ENCODE data around the gene TAS2R9. TPM values are rescaled to one million over a fixed set of nuclear protein-coding genes. Genes with fewer than 3 reads are reported as not detected.
"Not testable (repeated sequence)": the region's sequence is repeated elsewhere in the genome, so short reads cannot be mapped to it uniquely, and the experiment has no call there.

TAS2R9 gene
- total RNA-seq, 2 experiments from 2014 or later, result not detected

DNA sequence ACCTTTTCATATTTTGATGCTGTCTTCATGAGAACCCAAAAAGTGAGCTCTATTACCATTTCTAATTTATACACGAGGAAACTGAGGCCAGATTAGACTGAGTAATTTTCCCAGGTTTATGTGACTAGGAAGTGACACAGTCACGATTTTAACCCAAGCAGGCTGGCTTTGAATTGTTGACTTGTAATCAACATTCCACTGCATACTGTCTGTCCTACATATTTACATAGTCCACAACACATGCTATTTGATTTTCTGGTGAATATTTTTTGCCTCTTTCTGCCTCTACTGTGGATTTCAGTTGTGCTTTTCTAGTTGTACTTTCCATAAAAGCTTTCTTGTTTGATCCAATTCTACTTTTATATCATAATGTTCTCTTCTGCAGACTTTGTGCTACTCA lies 15.7 kb downstream of the TAS2R9 start:
- POLR2A ChIA-PET, result interaction anchor here (0.6 kb wide), 1 partner anchor 70 kb away, joined by 3 read pairs; no protein-coding TSS in a partner anchor

GRCh38 chr12:10791769-10792168 lies 18.2 kb downstream of the TAS2R9 start:
- intact Hi-C loops (cut with micrococcal nuclease; ENCODE audit: unreplicated experiment); BruUV-seq (replicated peaks); H3K4me1 ChIP-seq (ENCODE audit: insufficient read depth, low read length, poor library complexity, severe bottlenecking); CTCF ChIA-PET (ENCODE audit: unreplicated experiment); H3K79me2 ChIP-seq (ENCODE audit: insufficient read depth, low read depth, low read length); H2AFZ ChIP-seq (ENCODE audit: low read length); H3K9me2 ChIP-seq (ENCODE audit: insufficient read depth, low read length); H3K36me3 ChIP-seq (ENCODE audit: insufficient read depth, low read length); H3K4me2 ChIP-seq (ENCODE audit: low read length); H4K20me1 ChIP-seq (ENCODE audit: insufficient read depth, low read length); POLR2A ChIA-PET; H3K4me3 ChIP-seq (ENCODE audit: low read depth, low read length, poor library complexity, severe bottlenecking); H3K9me3 ChIP-seq (ENCODE audit: low read length); DNase-seq (ENCODE audit: low spot score); H3K27ac ChIP-seq (ENCODE audit: low read depth, low read length, poor library complexity, severe bottlenecking): not testable (repeated sequence)

More for the DNA sequence above, 15.7 kb downstream of the TAS2R9 start:
- H3K36me3 ChIP-seq (ENCODE audit: insufficient read depth, low read length), result no peaks in the 10 kb centered on the region
- intact Hi-C loops (cut with micrococcal nuclease; ENCODE audit: unreplicated experiment), result no loop called here
- H3K9me3 ChIP-seq (ENCODE audit: low read length), result no peaks in the 10 kb centered on the region
- H3K9me2 ChIP-seq (ENCODE audit: insufficient read depth, low read length), result no peaks in the 10 kb centered on the region
- H3K27ac ChIP-seq (ENCODE audit: low read depth, low read length, poor library complexity, severe bottlenecking), result no peak overlapping the region
- BruUV-seq (replicated peaks), result no TSS peak
- no peak for DNase-seq (ENCODE audit: low spot score)
- no peak overlapping the region for H2AFZ ChIP-seq (ENCODE audit: low read length)
- H4K20me1 ChIP-seq (ENCODE audit: insufficient read depth, low read length), result no peaks in the 10 kb centered on the region
- TF ChIP-seq, protein P1, sequence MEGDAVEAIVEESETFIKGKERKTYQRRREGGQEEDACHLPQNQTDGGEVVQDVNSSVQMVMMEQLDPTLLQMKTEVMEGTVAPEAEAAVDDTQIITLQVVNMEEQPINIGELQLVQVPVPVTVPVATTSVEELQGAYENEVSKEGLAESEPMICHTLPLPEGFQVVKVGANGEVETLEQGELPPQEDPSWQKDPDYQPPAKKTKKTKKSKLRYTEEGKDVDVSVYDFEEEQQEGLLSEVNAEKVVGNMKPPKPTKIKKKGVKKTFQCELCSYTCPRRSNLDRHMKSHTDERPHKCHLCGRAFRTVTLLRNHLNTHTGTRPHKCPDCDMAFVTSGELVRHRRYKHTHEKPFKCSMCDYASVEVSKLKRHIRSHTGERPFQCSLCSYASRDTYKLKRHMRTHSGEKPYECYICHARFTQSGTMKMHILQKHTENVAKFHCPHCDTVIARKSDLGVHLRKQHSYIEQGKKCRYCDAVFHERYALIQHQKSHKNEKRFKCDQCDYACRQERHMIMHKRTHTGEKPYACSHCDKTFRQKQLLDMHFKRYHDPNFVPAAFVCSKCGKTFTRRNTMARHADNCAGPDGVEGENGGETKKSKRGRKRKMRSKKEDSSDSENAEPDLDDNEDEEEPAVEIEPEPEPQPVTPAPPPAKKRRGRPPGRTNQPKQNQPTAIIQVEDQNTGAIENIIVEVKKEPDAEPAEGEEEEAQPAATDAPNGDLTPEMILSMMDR (conservative IDR thresholded peaks at IDR 0.05; ENCODE audit: low read length), result no peak
- TF ChIP-seq EZH2phosphoT487 (IDR thresholded peaks at IDR 0.05; ENCODE audit: borderline replicate concordance, low read depth, low read length), result no peak
- H3K4me3 ChIP-seq (ENCODE audit: low read depth, low read length, poor library complexity, severe bottlenecking), result no peak overlapping the region
- no peak overlapping the region for H3K4me2 ChIP-seq (ENCODE audit: low read length)
- no peaks in the 10 kb centered on the region for H3K4me1 ChIP-seq (ENCODE audit: insufficient read depth, low read length, poor library complexity, severe bottlenecking)
- no peaks in the 10 kb centered on the region for H3K79me2 ChIP-seq (ENCODE audit: insufficient read depth, low read depth, low read length)
- CTCF ChIA-PET (ENCODE audit: unreplicated experiment), result no interaction called here

GRCh38 chr12:10783252-10783651 lies 26.7 kb downstream of the TAS2R9 start:
- Histone ChIP-seq H3K9me3 (ENCODE audit: low read length) (no peaks in the 10 kb centered on the region), H3K4me3 (ENCODE audit: low read depth, low read length, poor library complexity, severe bottlenecking) (no peak overlapping the region), H3K4me1 (ENCODE audit: insufficient read depth, low read length, poor library complexity, severe bottlenecking) (no peaks in the 10 kb centered on the region), H3K79me2 (ENCODE audit: insufficient read depth, low read depth, low read length) (no peaks in the 10 kb centered on the region), H3K27ac (ENCODE audit: low read depth, low read length, poor library complexity, severe bottlenecking) (no peak overlapping the region), H3K4me2 (ENCODE audit: low read length) (no peak overlapping the region), H3K9me2 (ENCODE audit: insufficient read depth, low read length) (no peaks in the 10 kb centered on the region), H3K36me3 (ENCODE audit: insufficient read depth, low read length) (no peaks in the 10 kb centered on the region), H2AFZ (ENCODE audit: low read length) (no peak overlapping the region), H4K20me1 (ENCODE audit: insufficient read depth, low read length) (no peaks in the 10 kb centered on the region)
- POLR2A ChIA-PET, result no interaction called here
- CTCF ChIA-PET (ENCODE audit: unreplicated experiment), result no interaction called here
- BruUV-seq (replicated peaks), result no TSS peak
- no peak for DNase-seq (ENCODE audit: low spot score)
- intact Hi-C loops (cut with micrococcal nuclease; ENCODE audit: unreplicated experiment), result no loop called here
- TF ChIP-seq, protein P1 (conservative IDR thresholded peaks at IDR 0.05; ENCODE audit: low read length), result no peak
- no peak for TF ChIP-seq EZH2phosphoT487 (IDR thresholded peaks at IDR 0.05; ENCODE audit: borderline replicate concordance, low read depth, low read length)

All from OCI-LY7 (cell line).